Measurements from ENCODE around the gene MKI67. TPM values are rescaled to one million over a fixed set of nuclear protein-coding genes. Genes with fewer than 3 reads are reported as not detected.

MKI67 gene
- total and polyA plus RNA-seq, 2 of the 13 experiments (the other 11 are each of a cell fraction or from before 2014, with no cell fraction given) = 6.7 to 22.9 TPM

GRCh38 chr10:128070161-128070560 lies 56.1 kb downstream of the MKI67 start:
- no peak overlapping the region for H3K4me3 ChIP-seq (replicated peaks in 1 of 3; ENCODE audit: insufficient read depth in 1 of 3, low read depth in 2 of 3, low read length in 3 of 3)
- BruUV-seq (replicated peaks) = no TSS peak
- WGBS (ENCODE audit: low lambda C conversion rate) = 8% methylated on average over 8 of the region's 10 CpGs
- no peaks in the 10 kb centered on the region for H3K4me1 ChIP-seq (ENCODE audit: insufficient read depth, low read length)
- H3K36me3 ChIP-seq (replicated peaks in 1 of 2; ENCODE audit: control insufficient read depth in 1 of 2, insufficient read depth in 2 of 2, low read length in 2 of 2) = no peaks in the 10 kb centered on the region
- H2AFZ ChIP-seq (ENCODE audit: low read length) = no peak overlapping the region
- no peaks in the 10 kb centered on the region for H3K9me3 ChIP-seq (ENCODE audit: low read length)
- POLR2A ChIA-PET = no interaction called here
- no peak overlapping the region for H3K27ac ChIP-seq (ENCODE audit: extremely low read length, insufficient read depth, low read length)
- in situ Hi-C loops (cut with HindIII; ENCODE audit: extremely low pct_ligation_motif_present, low pct_unique_long_range_greater_than_20kb) (no loop called here), intact Hi-C loops (cut with micrococcal nuclease; ENCODE audit: unreplicated experiment) (no loop called here)
- FAIRE-seq (no peak), DNase-seq (ENCODE audit: low spot score) (no peak), ATAC-seq (no peak)
- no peaks in the 10 kb centered on the region for H4K20me1 ChIP-seq (ENCODE audit: insufficient read depth, low read length)
- peaks cover 8 to 47% of the 10 kb centered on the region in 2 experiments; a peak in 3 of 5 replicates for H3K27me3 ChIP-seq (ENCODE audit: control insufficient read depth in 1 of 2, insufficient read depth in 2 of 2, low read length in 2 of 2)
- no peaks in the 10 kb centered on the region for H3K79me2 ChIP-seq (ENCODE audit: insufficient read depth, low read length)
- CTCF ChIA-PET (ENCODE audit: low intra/inter-chr PET ratio, low total read pairs) = interaction anchor here (2.6 kb wide), 1 partner anchor 163 kb away, joined by 7 read pairs; the partner anchor contains the start of gene PTPRE
- no peak overlapping the region for H3K4me2 ChIP-seq (ENCODE audit: low read depth, low read length)
- no peak overlapping the region for H3K9ac ChIP-seq (ENCODE audit: insufficient read depth, low read depth, low read length)
- TF ChIP-seq ZBTB38 (CRISPR knock-in tag; IDR thresholded peaks at IDR 0.05) (no peak), GZF1 (CRISPR knock-in tag; IDR thresholded peaks at IDR 0.05) (no peak), ZNF121 (CRISPR knock-in tag; IDR thresholded peaks at IDR 0.05) (no peak), THRA (CRISPR knock-in tag; IDR thresholded peaks at IDR 0.05; ENCODE audit: borderline replicate concordance) (no peak), USF2 (IDR thresholded peaks at IDR 0.05; ENCODE audit: low read depth, low read length) (no peak), USF2 (CRISPR knock-in tag; IDR thresholded peaks at IDR 0.05; ENCODE audit: borderline replicate concordance) (no peak), ZBTB10 (CRISPR knock-in tag; IDR thresholded peaks at IDR 0.05; ENCODE audit: borderline replicate concordance) (no peak), SKI (IDR thresholded peaks at IDR 0.05; ENCODE audit: partially characterized antibody) (no peak), ZZZ3 (CRISPR knock-in tag; IDR thresholded peaks at IDR 0.05; ENCODE audit: borderline replicate concordance) (no peak), RFX3 (CRISPR knock-in tag; IDR thresholded peaks at IDR 0.05) (no peak), SIX4 (CRISPR knock-in tag; IDR thresholded peaks at IDR 0.05) (no peak), KLF12 (CRISPR knock-in tag; IDR thresholded peaks at IDR 0.05; ENCODE audit: borderline replicate concordance) (no peak), ZNF292 (CRISPR knock-in tag; IDR thresholded peaks at IDR 0.05; ENCODE audit: borderline replicate concordance, low read depth) (no peak), KAT2B (IDR thresholded peaks at IDR 0.05; ENCODE audit: borderline replicate concordance, low read depth, low read length) (no peak), ZFP36L1 (CRISPR knock-in tag; IDR thresholded peaks at IDR 0.05) (no peak), DNMT1 (CRISPR knock-in tag; IDR thresholded peaks at IDR 0.05) (no peak), ZNF484 (CRISPR knock-in tag; IDR thresholded peaks at IDR 0.05; ENCODE audit: borderline replicate concordance, low read depth) (no peak), SRSF4 (IDR thresholded peaks at IDR 0.05; ENCODE audit: low read depth, low read length, poor library complexity, severe bottlenecking) (no peak), SETDB1 (CRISPR knock-in tag; IDR thresholded peaks at IDR 0.05; ENCODE audit: borderline replicate concordance) (no peak)
